Measurements from ENCODE around the gene TRIM28.
"Not testable (repeated sequence)": the region's sequence is repeated elsewhere in the genome, so short reads cannot be mapped to it uniquely, and the experiment has no call there.

The TRIM28 gene

DNA sequence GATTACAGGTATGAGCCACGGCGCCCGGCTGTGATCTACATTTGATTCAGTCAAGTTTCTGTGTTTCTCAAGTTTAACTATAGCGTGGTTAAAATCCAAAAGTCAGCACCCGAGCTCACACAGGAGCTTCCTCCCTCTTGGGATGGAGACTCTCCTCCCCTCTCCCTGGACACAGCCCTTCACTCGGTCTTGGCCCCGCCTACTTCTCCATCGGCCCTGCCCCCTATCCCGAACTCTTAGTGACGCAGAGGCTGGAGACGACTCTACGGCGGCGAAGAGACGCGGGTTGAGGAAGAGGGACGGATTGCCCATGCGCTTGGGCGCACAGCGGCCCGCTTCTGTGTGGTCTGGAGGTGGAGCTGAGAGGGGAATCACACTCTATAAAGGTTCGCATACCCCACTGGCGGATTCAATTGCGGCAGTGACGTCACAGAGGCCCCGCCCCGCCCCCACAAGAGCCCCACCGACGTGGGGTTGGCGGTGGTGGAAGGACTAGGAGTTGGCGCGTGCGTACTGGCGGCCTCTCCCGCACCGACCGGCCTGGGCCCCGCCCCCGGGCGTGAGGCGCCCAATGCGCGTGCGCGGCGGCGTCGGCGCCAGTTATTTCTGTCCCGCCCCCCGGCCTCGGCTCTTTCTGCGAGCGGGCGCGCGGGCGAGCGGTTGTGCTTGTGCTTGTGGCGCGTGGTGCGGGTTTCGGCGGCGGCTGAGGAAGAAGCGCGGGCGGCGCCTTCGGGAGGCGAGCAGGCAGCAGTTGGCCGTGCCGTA lies at the start of gene TRIM28:
Gene TRIM28 (plus strand): TSS at position 239 of the 765 bp plus-strand sequence. CDS start 694 bp downstream, outside the sequence.
- TF ChIP-seq, protein P1, sequence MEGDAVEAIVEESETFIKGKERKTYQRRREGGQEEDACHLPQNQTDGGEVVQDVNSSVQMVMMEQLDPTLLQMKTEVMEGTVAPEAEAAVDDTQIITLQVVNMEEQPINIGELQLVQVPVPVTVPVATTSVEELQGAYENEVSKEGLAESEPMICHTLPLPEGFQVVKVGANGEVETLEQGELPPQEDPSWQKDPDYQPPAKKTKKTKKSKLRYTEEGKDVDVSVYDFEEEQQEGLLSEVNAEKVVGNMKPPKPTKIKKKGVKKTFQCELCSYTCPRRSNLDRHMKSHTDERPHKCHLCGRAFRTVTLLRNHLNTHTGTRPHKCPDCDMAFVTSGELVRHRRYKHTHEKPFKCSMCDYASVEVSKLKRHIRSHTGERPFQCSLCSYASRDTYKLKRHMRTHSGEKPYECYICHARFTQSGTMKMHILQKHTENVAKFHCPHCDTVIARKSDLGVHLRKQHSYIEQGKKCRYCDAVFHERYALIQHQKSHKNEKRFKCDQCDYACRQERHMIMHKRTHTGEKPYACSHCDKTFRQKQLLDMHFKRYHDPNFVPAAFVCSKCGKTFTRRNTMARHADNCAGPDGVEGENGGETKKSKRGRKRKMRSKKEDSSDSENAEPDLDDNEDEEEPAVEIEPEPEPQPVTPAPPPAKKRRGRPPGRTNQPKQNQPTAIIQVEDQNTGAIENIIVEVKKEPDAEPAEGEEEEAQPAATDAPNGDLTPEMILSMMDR (IDR thresholded peaks at IDR 0.05; ENCODE audit: low read depth, low read length, missing control alignments), result no peak
- peak within 1 kb of the TSS; percentile 98 for H3K4me3 ChIP-seq (ENCODE audit: low read depth, low read length)
- DNase-seq (ENCODE audit: low read depth), result peak; percentile 94

- H3K4me3 ChIP-seq (ENCODE audit: low read depth, low read length), result peak overlapping the region; percentile 72
- DNase-seq (ENCODE audit: low read depth), result no peak
- TF ChIP-seq, protein P1 (IDR thresholded peaks at IDR 0.05; ENCODE audit: low read depth, low read length, missing control alignments), result no peak
Measured at GRCh38 chr19:58497634-58498170, 46.2 kb upstream of the TRIM28 start.

- peak overlapping the region; percentile 72 for H3K4me3 ChIP-seq (ENCODE audit: low read depth, low read length)
- no peak for DNase-seq (ENCODE audit: low read depth)
- TF ChIP-seq, protein P1 (IDR thresholded peaks at IDR 0.05; ENCODE audit: low read depth, low read length, missing control alignments), result no peak
Measured at GRCh38 chr19:58498316-58499020, 45.4 kb upstream of the TRIM28 start.

- TF ChIP-seq, protein P1 (IDR thresholded peaks at IDR 0.05; ENCODE audit: low read depth, low read length, missing control alignments), result peak; percentile 20
- DNase-seq (ENCODE audit: low read depth), result peak; percentile 96
- H3K4me3 ChIP-seq (ENCODE audit: low read depth, low read length), result peak overlapping the region; percentile 72
Measured at GRCh38 chr19:58499021-58499927, 44.6 kb upstream of the TRIM28 start.

GRCh38 chr19:58500242-58500641 lies 43.6 kb upstream of the TRIM28 start:
- DNase-seq (ENCODE audit: low read depth), result no peak
- TF ChIP-seq, protein P1 (IDR thresholded peaks at IDR 0.05; ENCODE audit: low read depth, low read length, missing control alignments), result no peak

DNA sequence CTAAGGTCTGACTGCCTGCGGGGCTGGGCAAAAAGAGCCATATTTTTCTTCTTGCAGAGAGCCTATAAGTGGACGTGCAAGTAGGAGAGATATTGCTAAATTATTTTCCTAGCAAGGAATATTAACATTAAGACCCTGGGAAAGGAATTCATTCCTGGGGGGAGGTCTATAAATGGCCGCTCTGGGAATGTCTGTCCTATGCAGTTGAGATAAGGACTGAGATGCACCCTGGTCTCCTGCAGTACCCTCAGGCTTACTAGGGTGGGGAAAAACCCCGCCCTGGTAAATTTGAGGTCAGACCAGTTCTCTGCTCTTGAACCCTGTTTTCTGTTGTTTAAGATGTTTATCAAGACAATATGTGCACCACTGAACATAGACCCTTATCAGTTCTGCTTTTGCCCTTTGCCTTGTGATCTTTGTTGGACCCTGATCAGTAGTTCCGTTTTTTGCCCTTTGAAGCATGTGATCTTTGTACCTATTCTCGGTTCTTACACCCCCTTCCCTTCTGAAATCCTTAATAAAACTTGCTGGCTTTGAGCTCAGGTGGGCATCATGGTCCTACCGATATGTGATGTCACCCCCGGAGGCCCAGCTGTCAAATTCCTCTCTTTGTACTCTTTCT lies 36.2 kb upstream of the TRIM28 start:
- DNase-seq (ENCODE audit: low read depth); H3K4me3 ChIP-seq (ENCODE audit: low read depth, low read length): not testable (repeated sequence)

More at GRCh38 chr19:58500242-58500641, 43.6 kb upstream of the TRIM28 start:
- peak overlapping the region; percentile 62; the same call in 1 of the 2 replicates for H3K4me3 ChIP-seq (ENCODE audit: low read depth, low read length)
